Fibroblast of the aortic adventitia (primary cell): ENCODE results near the gene ELAVL3. TPM values are rescaled to one million over a fixed set of nuclear protein-coding genes. Genes with fewer than 3 reads are reported as not detected.

Experiments used
- DNase-seq: peaks from one replicate; pipeline ENCODE4 v3.0.0-alpha.2; 2010; ENCODE audit warnings: low read depth
- H3K4me3 ChIP-seq: 2 replicates; pipeline ENCODE4 v1.5.1; 2011; ENCODE audit warnings: low read depth, mild to moderate bottlenecking, control low read depth, low read length, moderate library complexity
- total RNA-seq: library from RNA; depleted of rRNA; stranded (reverse); fragments of >200 nt; gene quantifications from 2 replicates; pipeline ENCODE4 v1.2.3, GENCODE V29; 2012; ENCODE audit warnings: low replicate concordance
- TF ChIP-seq, protein P1 (sequence below): IDR thresholded peaks from 2 replicates; pipeline ENCODE4 v1.5.1; 2011; ENCODE audit warnings: mild to moderate bottlenecking, low read length, control low read depth, inconsistent platforms; ENCODE audit not compliant: insufficient read depth

Gene ELAVL3
- total RNA-seq, 1 donor = 0.45 TPM

GRCh38 chr19:11499890-11500420 lies 19.1 kb upstream of the ELAVL3 start:
- TF ChIP-seq, protein P1, sequence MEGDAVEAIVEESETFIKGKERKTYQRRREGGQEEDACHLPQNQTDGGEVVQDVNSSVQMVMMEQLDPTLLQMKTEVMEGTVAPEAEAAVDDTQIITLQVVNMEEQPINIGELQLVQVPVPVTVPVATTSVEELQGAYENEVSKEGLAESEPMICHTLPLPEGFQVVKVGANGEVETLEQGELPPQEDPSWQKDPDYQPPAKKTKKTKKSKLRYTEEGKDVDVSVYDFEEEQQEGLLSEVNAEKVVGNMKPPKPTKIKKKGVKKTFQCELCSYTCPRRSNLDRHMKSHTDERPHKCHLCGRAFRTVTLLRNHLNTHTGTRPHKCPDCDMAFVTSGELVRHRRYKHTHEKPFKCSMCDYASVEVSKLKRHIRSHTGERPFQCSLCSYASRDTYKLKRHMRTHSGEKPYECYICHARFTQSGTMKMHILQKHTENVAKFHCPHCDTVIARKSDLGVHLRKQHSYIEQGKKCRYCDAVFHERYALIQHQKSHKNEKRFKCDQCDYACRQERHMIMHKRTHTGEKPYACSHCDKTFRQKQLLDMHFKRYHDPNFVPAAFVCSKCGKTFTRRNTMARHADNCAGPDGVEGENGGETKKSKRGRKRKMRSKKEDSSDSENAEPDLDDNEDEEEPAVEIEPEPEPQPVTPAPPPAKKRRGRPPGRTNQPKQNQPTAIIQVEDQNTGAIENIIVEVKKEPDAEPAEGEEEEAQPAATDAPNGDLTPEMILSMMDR = no peak
- H3K4me3 ChIP-seq = no peak overlapping the region
- no peak for DNase-seq

GRCh38 chr19:11499220-11499726 lies 18.4 kb upstream of the ELAVL3 start:
- H3K4me3 ChIP-seq = no peak overlapping the region
- TF ChIP-seq, protein P1 = no peak
- DNase-seq = no peak

GRCh38 chr19:11496391-11497163 lies 15.7 kb upstream of the ELAVL3 start:
- TF ChIP-seq, protein P1 = peak; percentile 74
- DNase-seq = peak; percentile 81
- H3K4me3 ChIP-seq = no peak overlapping the region

DNA sequence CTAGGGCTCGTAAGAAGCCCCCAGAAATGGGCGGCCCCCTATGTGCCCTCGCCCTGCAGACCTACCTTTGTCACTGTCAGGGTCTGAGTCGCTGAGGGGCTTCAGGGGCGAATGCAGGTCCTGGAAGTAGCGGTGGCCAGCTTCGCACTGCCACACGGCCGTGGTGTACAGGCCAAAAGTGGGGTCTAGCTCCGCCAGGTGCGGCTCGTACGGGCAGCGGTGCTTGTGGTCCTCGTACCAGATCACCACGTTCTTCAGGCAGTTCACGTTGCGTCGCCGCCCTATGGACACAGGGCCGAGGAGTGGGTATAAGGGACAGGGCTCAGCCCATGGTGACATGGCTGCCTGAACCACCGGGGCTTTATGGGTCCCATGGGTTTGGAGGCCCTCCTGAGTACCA lies 15.0 kb upstream of the ELAVL3 start:
- no peak overlapping the region for H3K4me3 ChIP-seq
- TF ChIP-seq, protein P1 = no peak
- no peak for DNase-seq

GRCh38 chr19:11495481-11495880 lies 14.6 kb upstream of the ELAVL3 start:
- no peak for DNase-seq
- TF ChIP-seq, protein P1 = no peak
- no peak overlapping the region for H3K4me3 ChIP-seq

DNA sequence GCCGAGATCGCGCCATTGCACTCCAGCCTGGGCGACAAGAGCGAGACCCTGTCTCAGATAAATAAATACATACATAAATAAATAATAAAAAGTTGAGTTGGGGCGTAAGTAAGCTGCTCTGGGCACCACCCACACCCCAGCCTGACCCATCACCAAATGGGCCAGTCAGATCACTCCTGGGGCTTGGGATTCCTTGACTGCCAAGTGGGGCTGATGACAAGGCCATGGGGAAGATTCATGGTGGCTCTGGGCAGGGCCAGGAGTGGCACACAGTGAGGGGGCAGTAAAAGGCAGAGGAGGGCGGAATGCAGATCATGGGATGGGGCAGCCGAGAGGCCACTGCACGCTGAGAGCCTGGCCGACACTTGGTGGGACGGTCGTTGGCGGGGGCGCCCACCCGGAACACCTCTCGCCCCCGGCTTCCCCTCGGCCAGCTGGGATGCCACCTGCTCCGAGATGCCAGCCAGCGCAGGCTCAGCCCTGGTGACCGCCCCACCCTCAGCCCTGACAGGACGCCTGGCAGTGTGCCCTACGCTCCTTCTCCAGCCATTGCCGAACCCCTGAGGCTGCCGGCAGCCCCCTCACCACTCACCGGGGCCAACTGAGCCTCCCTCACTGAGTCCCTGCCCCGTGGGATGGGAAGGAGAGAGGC lies 13.9 kb upstream of the ELAVL3 start:
- no peak overlapping the region for H3K4me3 ChIP-seq
- TF ChIP-seq, protein P1 = no peak
- DNase-seq = no peak
